Stimulated activated CD8-positive, alpha-beta memory T cell treated with anti-CD3 and anti-CD28 coated beads, Interleukin-12 subunit alpha, Interleukin-12 subunit beta, amount 100 ng/mL, for 24 hours (primary cell): Measurements from ENCODE around the gene CCL2.
"Not testable (repeated sequence)": the region's sequence is repeated elsewhere in the genome, so short reads cannot be mapped to it uniquely, and the experiment has no call there.

Experiments
- DNase-seq: peaks from one replicate; pipeline ENCODE4 v3.0.0-alpha.2; 2020; ENCODE audit errors: extremely low read depth

The CCL2 gene

DNA sequence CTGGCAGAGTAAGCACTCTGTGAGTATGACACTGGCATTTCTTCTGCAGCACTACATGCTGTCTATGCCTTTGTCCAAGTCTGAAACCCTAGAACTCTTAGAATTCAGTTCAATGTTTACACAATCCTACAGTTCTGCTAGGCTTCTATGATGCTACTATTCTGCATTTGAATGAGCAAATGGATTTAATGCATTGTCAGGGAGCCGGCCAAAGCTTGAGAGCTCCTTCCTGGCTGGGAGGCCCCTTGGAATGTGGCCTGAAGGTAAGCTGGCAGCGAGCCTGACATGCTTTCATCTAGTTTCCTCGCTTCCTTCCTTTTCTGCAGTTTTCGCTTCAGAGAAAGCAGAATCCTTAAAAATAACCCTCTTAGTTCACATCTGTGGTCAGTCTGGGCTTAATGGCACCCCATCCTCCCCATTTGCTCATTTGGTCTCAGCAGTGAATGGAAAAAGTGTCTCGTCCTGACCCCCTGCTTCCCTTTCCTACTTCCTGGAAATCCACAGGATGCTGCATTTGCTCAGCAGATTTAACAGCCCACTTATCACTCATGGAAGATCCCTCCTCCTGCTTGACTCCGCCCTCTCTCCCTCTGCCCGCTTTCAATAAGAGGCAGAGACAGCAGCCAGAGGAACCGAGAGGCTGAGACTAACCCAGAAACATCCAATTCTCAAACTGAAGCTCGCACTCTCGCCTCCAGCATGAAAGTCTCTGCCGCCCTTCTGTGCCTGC is at the start of gene CCL2:
Gene CCL2 (plus strand): TSS at position 635 of the 730 bp plus-strand sequence. CDS start 65 bp downstream, at position 700.
- no peak for DNase-seq

DNA sequence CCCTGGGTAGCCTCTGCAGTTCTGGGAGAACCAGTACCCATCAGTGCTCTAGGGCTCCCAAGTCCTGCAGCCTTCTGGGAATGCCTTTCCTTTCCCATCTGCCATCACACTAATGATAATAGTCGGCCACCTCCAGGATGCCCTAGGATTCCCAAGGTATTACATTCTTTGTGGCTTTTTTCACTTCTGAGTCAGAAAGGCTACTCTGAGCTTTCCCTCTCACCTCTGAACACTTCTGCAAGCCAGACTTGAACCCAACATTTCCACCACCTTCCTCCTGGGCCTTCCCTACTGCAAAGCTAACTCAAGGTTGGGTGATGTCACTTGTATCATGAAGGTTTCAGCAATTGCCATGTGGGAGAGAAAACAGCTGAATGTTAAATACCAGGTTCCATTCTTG is 49.7 kb upstream of the CCL2 start:
- DNase-seq, result no peak

DNA sequence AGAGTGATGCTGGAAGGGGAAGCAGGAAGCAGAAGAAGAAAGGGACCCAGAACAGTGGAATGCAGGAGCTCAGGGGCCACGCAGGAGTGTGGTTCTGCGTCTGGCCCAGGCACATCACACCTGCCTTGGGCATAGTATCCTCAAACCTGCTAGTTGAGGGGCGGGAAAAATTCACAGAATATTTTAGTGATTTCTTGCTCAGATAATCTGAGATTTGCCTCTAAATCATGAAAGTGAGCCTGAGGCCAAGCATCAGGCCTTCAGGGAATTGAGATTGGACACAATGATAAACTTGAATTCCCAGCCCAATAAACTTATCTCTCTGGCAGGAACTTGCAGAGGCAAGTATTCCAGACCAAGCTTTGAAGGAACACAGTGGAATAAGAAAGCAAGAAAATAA is 48.5 kb upstream of the CCL2 start:
- no peak for DNase-seq

DNA sequence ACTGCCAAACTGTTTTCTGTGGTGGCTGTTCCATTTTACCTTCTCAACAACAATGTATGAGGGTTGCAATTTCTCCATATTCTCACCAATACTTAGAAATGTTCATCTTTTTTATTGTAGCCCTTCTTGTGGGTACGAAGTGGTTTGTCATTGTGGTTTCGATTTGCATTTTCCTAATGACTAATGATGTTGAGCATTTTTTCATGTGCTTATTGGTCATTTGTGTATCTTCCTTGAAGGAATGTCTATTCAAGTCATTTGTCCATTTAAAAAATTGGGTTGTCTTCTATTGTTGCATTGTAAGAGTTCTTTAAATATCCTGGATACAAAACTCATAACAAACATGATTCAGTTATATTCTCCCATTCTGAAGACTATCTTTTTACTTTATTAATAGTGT is 47.5 kb upstream of the CCL2 start:
- DNase-seq, result no peak

DNA sequence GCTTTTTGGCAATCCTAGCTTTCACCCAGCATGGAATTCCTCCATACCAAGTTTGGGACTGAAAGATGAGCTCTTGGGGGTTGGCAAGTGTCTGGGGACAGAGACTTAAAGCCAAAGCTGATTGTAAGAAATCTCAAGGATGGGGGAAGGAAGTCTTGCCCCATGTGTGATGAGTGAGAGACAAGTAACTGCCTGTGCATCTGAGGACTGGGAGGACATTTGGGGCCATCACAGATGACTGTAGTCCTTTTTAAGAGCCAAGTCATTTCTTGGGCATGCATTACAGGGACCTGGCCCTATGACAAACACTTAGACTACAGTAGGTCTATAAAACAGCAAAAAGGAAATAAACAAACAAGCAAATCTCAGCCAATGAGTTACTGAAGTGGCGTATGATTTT is 36.3 kb upstream of the CCL2 start:
- DNase-seq, result no peak

DNA sequence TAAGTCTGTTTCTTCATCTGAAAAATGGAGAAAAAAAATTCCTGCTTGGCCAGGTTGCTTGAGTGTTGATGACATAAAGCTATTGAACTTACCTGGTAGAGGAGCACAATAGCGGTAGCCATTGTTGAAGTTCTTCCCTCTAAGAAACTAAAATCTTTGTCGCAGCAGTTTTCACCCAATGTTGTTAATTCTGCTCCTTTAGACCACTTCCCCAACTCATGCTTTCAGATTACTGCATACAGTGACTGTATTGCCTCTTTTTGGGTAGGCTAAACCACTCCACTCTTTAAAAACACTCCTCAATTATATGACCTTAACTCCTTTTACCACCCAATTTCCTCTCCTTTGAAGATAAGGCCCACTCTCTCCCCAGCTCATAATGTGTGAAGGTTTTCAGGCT is 35.7 kb upstream of the CCL2 start:
- no peak for DNase-seq

DNA sequence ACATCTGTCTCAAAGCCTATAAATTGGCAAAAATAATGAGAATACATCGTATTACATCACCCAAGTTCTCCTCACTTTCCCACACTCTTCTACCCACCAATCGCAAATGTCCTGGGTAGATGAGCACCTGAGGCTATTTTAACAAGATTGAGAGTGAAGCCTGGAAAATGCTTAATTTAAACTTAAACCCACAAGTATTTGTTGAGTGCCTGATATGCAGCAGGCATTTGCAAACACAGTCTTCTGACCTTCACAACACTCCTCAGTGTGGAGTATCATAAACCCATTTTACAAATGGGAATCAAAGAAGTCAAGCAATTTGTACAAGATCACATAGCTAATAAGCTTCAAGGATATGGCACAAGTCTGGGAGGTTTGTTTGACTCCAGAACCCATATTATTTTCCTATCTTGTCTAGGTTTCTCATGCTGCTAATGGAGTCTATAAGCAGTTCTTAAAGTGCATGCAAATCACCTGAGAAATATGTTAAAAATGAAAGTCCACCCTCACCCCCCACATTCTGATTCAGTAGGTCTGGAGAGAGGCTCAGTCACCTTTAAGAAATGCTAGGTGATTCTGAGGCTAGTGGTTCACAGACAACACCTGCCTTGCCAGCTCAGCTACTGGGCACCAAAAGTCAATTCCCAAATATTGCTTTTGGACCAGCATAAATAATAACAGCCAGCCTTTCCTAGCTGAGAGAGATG is 34.9 kb upstream of the CCL2 start:
- no peak for DNase-seq

DNA sequence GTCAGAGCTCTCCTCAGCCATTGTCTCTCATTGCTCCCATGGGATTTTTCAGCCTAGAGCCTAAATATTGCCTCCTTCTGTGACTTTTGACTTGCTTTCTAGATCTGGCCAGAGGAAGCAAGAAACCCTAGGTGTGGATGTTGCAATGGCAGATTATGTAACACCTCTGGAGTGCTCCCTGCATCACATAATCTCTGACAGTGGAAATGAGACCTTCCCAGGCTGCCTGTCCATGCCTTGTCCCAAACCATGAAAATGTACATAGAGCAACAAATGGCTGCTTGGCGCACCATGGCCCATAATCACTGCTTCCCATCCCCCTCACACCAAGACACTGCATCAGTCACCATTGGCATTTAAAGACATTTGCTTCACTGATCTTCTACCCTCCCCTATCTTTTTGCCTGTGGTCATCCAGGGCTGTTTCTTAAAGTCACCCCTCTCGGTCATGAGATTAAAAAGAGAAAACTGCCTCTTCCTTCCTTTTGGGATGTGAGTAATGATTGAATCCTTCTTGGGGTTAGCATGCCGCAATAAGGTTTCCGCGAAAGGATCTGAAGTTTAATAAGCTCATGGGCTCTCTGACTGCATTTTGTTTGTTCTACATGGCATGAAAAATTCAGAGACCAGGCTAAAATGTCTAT is 34.2 kb upstream of the CCL2 start:
- DNase-seq, result no peak

DNA sequence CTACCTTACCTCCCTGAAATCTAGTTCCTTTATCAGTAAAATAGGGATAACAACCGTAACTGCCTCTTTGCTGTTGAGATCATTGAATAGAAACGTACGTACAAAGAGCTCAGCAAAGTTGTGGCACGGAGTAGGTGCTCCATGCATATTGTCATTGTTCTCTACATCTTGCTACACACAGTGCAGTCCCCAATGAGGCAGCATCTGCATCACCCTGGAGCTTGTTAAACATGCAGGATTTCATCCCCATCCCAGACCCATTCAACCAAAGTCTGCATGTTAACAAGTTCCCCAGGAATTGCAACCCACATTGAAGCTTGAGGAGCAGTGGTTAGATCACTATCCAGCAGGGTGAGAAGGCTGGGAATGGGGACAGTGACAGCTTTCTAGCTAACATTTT is 33.7 kb upstream of the CCL2 start:
- no peak for DNase-seq

DNA sequence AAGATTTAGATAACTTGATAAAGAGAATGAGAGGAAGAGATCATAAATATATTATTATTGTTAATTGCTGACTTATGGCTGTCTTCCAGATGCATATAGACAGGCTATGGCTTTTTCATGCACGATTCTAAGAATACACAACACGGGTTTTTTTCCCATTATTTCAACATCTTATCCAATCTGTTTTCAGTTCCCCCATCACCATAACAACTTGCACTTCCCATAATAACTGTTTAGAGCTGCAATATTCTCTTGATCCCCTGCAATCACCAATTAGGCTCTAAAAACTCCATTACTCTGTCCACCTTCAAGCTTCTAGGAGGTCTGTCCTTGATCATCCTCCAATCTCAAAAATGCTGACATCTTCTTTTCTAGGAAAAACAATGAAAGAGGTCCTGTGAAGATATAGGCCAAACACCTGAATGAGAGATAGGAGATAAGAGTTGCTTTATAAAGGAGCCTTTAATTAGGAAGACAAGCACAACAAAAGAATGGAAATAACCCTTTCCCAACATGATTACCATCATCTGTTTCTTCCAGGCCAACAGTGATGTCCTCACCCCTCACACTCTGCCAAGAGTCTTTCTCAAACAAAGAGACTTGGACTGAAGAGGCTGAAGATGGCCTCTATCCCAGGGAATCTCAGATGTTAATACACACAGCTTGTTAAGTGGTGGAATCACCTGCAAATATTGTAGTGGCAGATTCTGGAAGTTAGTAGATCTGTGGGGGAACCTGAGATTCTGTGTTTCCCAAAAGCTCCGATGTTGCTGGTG is 32.2 kb upstream of the CCL2 start:
- no peak for DNase-seq

DNA sequence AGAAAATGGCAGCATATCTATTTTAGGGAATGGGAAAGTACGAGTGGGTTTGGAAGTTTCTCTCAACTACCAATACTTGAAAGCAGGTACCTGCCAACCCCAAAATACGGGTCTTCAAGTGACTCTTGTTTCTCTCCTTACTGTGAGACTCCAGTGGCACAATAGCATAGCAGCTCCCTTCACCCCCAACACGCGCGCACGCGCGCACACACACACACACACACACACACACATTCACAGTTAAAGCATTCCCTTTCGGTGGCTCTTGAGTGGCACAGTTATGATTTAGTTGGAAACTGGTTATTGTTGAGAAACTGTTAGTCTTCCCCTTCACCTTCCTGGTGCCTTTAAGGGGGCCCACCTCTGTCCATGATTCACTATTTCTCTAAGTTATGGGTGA is 30.0 kb upstream of the CCL2 start:
- DNase-seq, result no peak

DNA sequence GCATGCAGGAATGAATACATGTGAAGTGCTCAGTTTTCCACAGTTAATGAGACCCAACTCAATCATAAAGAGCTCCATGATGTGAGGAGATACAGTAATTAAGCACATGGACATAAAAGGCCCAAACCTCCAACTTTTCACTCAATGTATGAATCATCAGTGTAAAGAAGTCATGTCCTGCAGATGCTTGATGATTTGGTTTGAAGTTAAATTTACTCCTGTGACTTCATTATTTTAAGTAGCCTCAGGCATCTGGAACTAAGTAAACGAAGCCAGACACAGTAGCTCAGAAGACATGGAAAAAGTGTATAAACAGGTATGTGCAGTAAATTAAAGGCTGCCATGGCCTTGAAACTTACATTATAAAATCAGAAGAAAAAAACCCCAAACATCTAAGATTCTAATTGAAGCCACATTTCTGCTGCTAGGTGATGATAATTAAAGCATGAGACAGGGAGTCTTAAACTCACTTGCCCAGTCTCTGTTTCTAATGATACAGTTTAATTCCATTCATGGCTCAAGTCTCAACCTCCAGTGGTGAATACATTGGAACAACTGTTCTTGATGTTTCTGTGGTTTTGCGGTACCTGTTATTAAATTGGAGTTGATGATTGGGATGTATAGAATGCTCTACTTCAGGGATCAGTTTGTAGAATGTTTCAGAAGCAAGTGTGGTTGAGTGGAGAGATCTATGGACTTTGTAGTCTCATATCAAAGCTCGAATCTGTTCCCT is 28.9 kb upstream of the CCL2 start:
- no peak for DNase-seq

DNA sequence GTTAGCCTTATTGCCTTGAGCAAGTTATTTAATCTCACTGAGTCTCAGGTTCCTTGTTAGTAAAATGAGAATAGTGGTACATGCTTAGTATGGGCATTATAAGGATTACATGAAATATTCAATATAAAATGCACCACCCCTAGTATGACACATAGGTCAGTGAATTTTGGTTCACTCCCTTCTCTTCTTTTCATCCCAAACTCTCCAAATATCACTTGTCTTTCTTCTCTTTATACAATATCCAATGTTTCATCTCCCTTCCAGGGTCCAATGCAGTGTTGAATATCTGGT is 28.4 kb upstream of the CCL2 start:
- DNase-seq, result no peak

DNA sequence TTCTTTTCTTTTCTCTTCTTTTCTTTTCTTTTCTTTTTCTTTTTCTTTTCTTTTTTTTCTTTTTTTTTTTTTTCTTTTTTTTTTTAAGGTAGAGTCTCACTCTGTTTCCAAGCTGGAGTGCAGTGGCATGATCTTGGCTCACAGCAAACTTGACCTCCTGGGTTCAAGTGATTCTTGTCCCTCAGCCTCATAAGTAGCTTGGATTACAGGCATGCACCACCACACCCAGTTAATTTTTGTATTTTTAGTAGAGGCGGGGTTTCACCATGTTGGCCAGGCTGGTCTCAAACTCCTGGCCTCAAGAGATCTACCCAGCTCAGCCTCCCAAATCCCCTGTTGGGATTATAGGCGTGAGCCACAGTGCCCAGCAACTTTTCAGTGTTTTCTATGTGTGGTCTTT is 27.8 kb upstream of the CCL2 start:
- DNase-seq, result not testable (repeated sequence)

DNA sequence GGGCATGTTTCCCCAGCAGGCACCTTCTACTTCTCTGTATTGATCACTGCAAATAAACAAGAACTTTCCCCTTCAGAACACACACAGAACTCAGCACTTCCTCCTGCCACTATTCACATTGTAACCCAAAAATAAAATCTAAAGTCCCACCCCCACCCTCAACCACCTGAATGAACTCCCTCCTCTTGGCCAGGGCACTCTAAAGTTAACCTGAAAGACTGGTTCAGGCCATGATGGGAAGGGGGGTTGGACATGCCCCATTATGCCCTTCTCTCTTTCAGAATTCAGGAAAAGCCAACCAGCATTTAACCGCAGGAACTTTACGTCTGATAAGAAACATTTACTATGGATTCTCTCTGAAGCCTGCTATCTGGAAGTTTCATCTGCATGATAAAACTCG is 27.4 kb upstream of the CCL2 start:
- no peak for DNase-seq

DNA sequence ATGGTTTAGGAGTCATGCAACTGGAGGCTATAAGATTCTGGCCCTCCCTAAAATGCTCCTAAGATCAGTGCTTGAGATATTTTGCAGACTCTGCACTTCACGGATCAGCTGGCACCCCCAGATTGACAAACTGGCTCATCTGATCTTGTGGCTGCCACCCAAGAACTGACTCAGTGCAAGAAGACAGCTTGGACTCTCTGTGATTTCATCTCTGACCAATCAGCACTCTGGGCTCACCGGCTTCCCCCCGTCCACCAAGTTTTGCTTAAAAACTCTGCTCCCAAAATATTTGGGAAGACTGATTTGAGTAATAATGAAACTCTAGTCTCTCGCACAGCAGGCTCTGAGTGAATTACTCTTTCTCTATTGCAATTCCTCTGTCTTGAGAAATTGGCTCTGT is 26.3 kb upstream of the CCL2 start:
- DNase-seq, result no peak

DNA sequence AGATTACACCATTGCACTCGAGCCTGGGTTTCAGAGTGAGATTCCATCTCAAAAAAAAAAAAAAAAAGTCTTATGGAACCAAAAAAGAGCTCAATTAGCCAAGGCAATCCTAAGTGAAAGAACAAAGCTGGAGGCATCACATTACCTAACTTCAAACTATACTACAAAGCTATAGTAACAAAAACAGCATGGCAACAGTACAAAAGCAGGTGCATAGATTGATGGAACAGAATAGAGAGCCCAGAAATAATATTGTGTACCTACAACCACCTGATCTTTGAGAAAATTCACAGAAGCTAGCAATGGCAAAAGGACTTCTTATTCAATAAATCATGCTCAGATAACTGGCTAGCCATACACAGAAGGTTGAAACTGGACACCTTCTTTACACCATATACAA is 24.7 kb upstream of the CCL2 start:
- no peak for DNase-seq

DNA sequence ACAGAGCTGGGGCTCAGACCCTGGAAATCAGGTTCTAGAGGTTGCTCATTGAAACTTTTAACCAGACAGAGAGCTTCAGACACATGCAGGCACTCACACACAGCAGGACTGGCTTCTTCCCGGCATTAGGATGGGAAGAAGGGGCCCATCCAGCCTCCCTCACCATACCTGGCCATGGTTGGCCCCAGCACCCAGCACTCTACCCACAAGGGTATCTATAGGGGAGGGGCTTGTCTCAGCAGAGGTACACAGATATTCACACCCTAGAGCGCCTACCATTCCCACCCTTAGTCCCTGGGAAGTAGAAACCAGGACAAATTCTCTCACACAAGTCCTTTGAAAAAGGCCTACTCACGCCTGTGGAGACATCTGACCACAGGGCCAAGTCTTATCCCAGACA is 20.5 kb upstream of the CCL2 start:
- no peak for DNase-seq

DNA sequence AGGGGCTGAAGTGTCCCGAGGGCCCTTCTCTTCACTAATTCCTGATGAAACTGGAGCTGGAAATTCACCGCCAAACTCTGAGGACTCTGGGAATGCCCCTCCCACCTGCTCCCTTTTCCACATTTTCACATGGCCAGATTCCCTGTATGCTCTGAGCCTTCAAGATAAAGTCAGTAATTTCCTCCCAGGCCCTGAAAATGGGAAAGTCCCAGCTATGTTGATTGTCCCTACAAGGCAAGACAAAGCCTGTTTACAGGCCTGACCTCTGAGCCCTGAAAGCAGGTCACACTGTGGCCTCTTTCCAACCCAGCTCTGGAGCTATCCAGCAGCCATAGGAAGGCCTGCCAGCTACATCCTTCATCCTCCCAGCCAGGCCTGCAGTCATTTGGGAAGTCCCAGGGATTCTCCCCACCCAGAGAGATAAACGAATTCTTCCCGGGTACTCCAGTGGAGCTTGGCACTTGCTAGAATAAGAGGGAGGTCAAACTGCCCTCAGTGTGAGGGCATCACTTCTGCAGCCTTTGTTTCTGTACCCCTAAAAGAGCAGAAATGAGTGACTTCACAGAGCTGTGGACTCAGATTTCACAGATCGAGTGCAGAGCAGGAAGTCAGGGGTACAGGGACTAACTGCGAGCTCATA is 19.6 kb upstream of the CCL2 start:
- DNase-seq, result no peak

DNA sequence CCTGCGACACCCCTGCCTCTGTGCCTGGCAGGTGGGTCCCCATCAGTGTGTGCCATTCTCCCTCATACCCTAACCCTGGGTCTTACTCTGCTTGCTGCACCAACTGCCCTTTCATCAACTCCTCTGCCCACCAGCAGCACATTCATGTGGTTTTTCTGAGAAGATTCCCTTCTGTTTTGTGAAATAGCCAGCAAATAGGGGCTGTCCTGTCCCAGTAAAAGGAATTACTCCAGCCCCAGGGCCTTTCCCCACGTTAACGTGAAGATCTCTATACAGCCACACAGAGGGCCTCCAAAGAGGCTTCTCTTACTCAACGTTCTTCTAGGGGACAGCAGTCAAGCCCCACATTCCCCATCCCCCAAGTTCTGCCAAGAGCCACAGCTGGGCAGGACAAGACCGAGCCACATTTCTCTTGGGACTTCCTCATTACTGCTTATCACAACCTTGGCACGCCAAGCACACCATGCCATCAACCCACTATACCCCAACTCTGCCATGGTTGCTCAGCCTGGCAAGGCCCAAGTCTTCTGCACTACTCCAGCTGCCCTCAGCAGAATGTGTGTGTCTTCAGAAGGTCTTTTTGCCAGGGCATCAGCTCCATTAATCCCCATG is 18.7 kb upstream of the CCL2 start:
- DNase-seq, result no peak

DNA sequence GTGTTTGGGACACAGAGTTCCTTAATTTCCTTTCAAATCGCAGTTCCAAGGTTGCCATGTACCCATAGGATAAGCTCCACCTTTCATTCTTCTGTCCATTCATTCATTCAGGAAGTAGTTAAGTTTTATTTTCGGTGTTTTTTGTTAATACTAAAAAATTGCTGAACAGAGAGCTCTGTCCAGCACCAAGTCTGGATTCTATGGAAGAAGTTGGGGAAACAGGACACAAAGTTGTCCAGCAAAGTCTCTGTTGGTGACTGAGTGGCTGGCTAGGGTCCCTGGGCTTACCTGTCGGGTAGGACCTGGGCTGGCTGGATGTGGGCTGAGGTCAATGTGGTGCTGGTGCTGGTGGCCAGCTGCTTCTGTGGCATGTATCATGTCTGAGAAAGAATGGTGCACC is 17.6 kb upstream of the CCL2 start:
- DNase-seq, result no peak
